ENCODE results near the gene PLEKHG3.
A peak's percentile ranks its signal among the peaks of the same experiment; 100 is the strongest.

PLEKHG3 gene

DNA sequence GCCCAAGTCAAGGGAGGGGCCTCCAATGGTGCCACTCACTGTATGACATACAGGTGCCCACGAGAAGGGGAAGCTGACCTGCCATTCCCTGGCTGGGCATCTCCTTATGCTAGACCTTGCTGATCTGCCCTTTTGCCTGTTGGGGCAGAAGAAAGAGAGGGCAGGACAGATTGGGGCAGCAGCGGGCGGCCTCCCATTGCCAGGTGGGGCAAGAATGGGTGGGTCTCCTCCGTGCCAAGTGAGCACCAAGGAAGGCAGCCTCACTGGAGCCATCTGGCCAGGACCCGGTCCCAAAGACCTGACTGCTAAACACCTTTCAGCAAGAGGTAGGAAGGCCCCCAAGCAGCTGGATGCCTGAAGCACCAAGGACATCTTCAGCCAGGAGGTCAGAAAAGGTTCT, 50.5 kb downstream of the PLEKHG3 start:
- Histone ChIP-seq H3K27ac (ENCODE audit: low read length, poor library complexity, severe bottlenecking) (no peak overlapping the region), H2BK12ac (ENCODE audit: low read length in 2 of 2) (no peak overlapping the region), H3K4ac (ENCODE audit: low read depth in 1 of 2, low read length in 2 of 2) (no peak overlapping the region), H2BK120ac (ENCODE audit: low read depth, low read length) (no peak overlapping the region), H2BK5ac (ENCODE audit: low read depth, low read length, poor library complexity, severe bottlenecking) (no peak overlapping the region), H3K79me1 (replicated peaks; ENCODE audit: low read length, poor library complexity, severe bottlenecking) (peaks cover 3% of the 10 kb centered on the region), H3K9ac (ENCODE audit: low read length) (no peak overlapping the region), H4K8ac (ENCODE audit: low read length) (no peak overlapping the region), H3K4me2 (ENCODE audit: low read length, poor library complexity, severe bottlenecking) (no peak overlapping the region), H2BK15ac (ENCODE audit: low read depth, poor library complexity, severe bottlenecking) (no peak overlapping the region), H3K9me3 (ENCODE audit: control insufficient read depth, low read length) (peaks cover 5% of the 10 kb centered on the region), H3K27me3 (ENCODE audit: control insufficient read depth in 1 of 2, insufficient read depth in 1 of 2, low read length in 2 of 2) (peaks cover 0 to 46% of the 10 kb centered on the region in 2 experiments), H2AK5ac (ENCODE audit: low read length, severe bottlenecking) (no peak overlapping the region), H4K91ac (ENCODE audit: low read length) (no peak overlapping the region), H3K36me3 (ENCODE audit: control insufficient read depth in 1 of 2, insufficient read depth in 2 of 2, low read depth in 1 of 2, low read length in 2 of 2) (peaks cover 0 to 21% of the 10 kb centered on the region in 2 experiments), H3K18ac (ENCODE audit: low read depth in 1 of 2, low read length in 2 of 2) (no peak overlapping the region), H3K23ac (ENCODE audit: low read length in 2 of 2) (no peak overlapping the region), H3K4me1 (ENCODE audit: control insufficient read depth, insufficient read depth, low read depth, low read length) (peaks cover 32% of the 10 kb centered on the region), H3K14ac (ENCODE audit: low read length in 2 of 2) (no peak overlapping the region), H3K4me3 (ENCODE audit: insufficient read depth in 1 of 2, low read depth in 1 of 2, low read length in 2 of 2) (no peak overlapping the region), H2AFZ (ENCODE audit: low read depth, low read length) (no peak overlapping the region)
- whole genome bisulfite sequencing, result 94% methylated on average over 5 of the region's 5 CpGs
- DNase-seq, result no peak

DNA sequence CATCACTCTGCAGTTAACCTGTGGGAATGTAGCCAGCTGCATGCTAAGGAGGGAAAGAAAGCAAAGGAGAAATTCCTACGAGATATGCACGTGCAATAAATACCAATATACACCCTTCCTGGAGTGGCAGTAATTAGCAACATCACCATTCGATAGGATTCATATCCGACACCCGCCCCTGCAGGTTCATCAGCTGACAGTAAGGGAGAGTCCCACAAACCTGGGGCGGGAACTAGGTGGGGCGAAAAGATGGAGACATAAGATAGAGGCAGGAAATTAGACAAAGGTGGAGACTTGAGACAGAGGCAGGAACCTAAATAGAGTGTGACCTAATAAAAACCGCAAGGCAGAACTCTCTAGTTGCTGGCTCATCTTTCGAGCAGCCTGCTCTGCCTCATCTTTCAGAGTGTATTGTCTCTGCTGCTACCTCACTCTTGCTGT, 51.6 kb downstream of the PLEKHG3 start:
- Histone ChIP-seq H3K27me3 (ENCODE audit: control insufficient read depth in 1 of 2, insufficient read depth in 1 of 2, low read length in 2 of 2) (peaks cover 0 to 57% of the 10 kb centered on the region in 2 experiments), H2BK15ac (ENCODE audit: low read depth, poor library complexity, severe bottlenecking) (no peak overlapping the region), H2AK5ac (ENCODE audit: low read length, severe bottlenecking) (peak overlapping the region; percentile 42), H3K4me3 (ENCODE audit: insufficient read depth in 1 of 2, low read depth in 1 of 2, low read length in 2 of 2) (no peak overlapping the region), H3K18ac (ENCODE audit: low read depth in 1 of 2, low read length in 2 of 2) (no peak overlapping the region), H4K8ac (ENCODE audit: low read length) (no peak overlapping the region), H3K23ac (ENCODE audit: low read length in 2 of 2) (no peak overlapping the region), H2BK5ac (ENCODE audit: low read depth, low read length, poor library complexity, severe bottlenecking) (no peak overlapping the region), H3K27ac (ENCODE audit: low read length, poor library complexity, severe bottlenecking) (peak overlapping the region; percentile 33), H3K4me2 (ENCODE audit: low read length, poor library complexity, severe bottlenecking) (no peak overlapping the region), H3K9me3 (ENCODE audit: control insufficient read depth, low read length) (peaks cover 5% of the 10 kb centered on the region), H3K4me1 (ENCODE audit: control insufficient read depth, insufficient read depth, low read depth, low read length) (peaks cover 37% of the 10 kb centered on the region), H3K4ac (ENCODE audit: low read depth in 1 of 2, low read length in 2 of 2) (no peak overlapping the region), H2AFZ (ENCODE audit: low read depth, low read length) (no peak overlapping the region), H2BK12ac (ENCODE audit: low read length in 2 of 2) (no peak overlapping the region), H3K9ac (ENCODE audit: low read length) (no peak overlapping the region), H4K91ac (ENCODE audit: low read length) (no peak overlapping the region), H2BK120ac (ENCODE audit: low read depth, low read length) (no peak overlapping the region), H3K14ac (ENCODE audit: low read length in 2 of 2) (no peak overlapping the region), H3K36me3 (ENCODE audit: control insufficient read depth in 1 of 2, insufficient read depth in 2 of 2, low read depth in 1 of 2, low read length in 2 of 2) (peaks cover 0 to 14% of the 10 kb centered on the region in 2 experiments), H3K79me1 (replicated peaks; ENCODE audit: low read length, poor library complexity, severe bottlenecking) (peaks cover 2% of the 10 kb centered on the region)
- WGBS, result 79% methylated on average over 7 of the region's 9 CpGs
- peak; percentile 18 for DNase-seq

DNA sequence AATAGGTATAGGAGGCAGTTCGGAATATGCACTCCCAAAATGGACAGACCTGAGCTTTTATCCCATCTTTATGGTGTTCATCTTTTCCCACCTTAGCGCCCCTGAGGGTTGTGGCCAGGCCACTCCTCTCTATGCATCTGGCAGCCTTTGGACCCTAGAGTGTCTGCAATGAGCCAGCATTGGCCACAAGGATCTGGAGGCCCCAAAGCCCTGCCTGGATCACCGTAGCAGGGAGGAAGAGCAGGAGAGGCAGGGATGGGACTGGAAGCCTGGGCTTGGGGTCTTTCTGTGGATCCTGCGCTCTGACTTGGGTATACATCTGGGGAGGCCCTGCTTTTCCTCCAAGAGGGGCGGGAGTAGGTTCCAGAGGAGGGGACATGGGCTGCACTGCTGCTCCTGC, 52.5 kb downstream of the PLEKHG3 start:
- Histone ChIP-seq H3K23ac (ENCODE audit: low read length in 2 of 2) (no peak overlapping the region), H2BK12ac (ENCODE audit: low read length in 2 of 2) (no peak overlapping the region), H3K18ac (ENCODE audit: low read depth in 1 of 2, low read length in 2 of 2) (peak overlapping the region in 1 of 2 experiments; percentile 23), H3K4me2 (ENCODE audit: low read length, poor library complexity, severe bottlenecking) (no peak overlapping the region), H2AFZ (ENCODE audit: low read depth, low read length) (no peak overlapping the region), H3K4ac (ENCODE audit: low read depth in 1 of 2, low read length in 2 of 2) (no peak overlapping the region), H3K79me1 (replicated peaks; ENCODE audit: low read length, poor library complexity, severe bottlenecking) (peaks cover 2% of the 10 kb centered on the region), H2BK15ac (ENCODE audit: low read depth, poor library complexity, severe bottlenecking) (peak overlapping the region; percentile 15), H2BK120ac (ENCODE audit: low read depth, low read length) (no peak overlapping the region), H3K14ac (ENCODE audit: low read length in 2 of 2) (peak overlapping the region in 1 of 2 experiments; percentile 51), H2AK5ac (ENCODE audit: low read length, severe bottlenecking) (peak overlapping the region; percentile 87), H3K4me3 (ENCODE audit: insufficient read depth in 1 of 2, low read depth in 1 of 2, low read length in 2 of 2) (no peak overlapping the region), H3K27ac (ENCODE audit: low read length, poor library complexity, severe bottlenecking) (peak overlapping the region; percentile 97), H3K4me1 (ENCODE audit: control insufficient read depth, insufficient read depth, low read depth, low read length) (peaks cover 46% of the 10 kb centered on the region), H3K36me3 (ENCODE audit: control insufficient read depth in 1 of 2, insufficient read depth in 2 of 2, low read depth in 1 of 2, low read length in 2 of 2) (peaks cover 0 to 13% of the 10 kb centered on the region in 2 experiments), H4K8ac (ENCODE audit: low read length) (no peak overlapping the region), H3K9me3 (ENCODE audit: control insufficient read depth, low read length) (peaks cover 5% of the 10 kb centered on the region), H3K9ac (ENCODE audit: low read length) (no peak overlapping the region), H3K27me3 (ENCODE audit: control insufficient read depth in 1 of 2, insufficient read depth in 1 of 2, low read length in 2 of 2) (peaks cover 0 to 66% of the 10 kb centered on the region in 2 experiments), H4K91ac (ENCODE audit: low read length) (no peak overlapping the region), H2BK5ac (ENCODE audit: low read depth, low read length, poor library complexity, severe bottlenecking) (no peak overlapping the region)
- WGBS, result 98% methylated on average over 5 of the region's 5 CpGs
- no peak for DNase-seq

DNA sequence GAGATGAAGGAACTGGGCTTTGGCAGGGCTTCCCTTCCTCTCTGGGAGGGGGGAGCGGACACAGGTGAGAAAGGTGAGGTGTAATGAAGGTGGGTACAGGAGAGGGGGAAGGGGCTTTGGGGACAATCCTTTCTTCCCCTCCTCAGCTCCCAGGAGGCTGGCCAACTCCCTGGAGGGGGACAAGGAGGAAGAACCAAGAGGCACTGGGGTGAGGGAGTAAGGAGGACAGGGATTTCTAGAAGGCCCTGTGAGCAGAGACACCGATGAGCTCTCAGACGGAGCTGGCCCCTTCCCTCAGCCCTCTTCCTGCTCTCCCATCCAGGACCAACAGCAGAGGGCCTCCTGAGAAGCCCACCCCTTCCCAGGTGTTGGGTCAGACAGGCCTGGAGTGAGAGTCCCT, 53.4 kb downstream of the PLEKHG3 start:
- Histone ChIP-seq H4K91ac (ENCODE audit: low read length) (peak overlapping the region; percentile 40), H3K27me3 (ENCODE audit: control insufficient read depth in 1 of 2, insufficient read depth in 1 of 2, low read length in 2 of 2) (peaks cover 0 to 61% of the 10 kb centered on the region in 2 experiments), H3K23ac (ENCODE audit: low read length in 2 of 2) (no peak overlapping the region), H2BK120ac (ENCODE audit: low read depth, low read length) (peak overlapping the region; percentile 65), H2BK5ac (ENCODE audit: low read depth, low read length, poor library complexity, severe bottlenecking) (peak overlapping the region; percentile 45), H2BK12ac (ENCODE audit: low read length in 2 of 2) (peak overlapping the region; percentile 22 to 61), H3K9me3 (ENCODE audit: control insufficient read depth, low read length) (peaks cover 5% of the 10 kb centered on the region), H3K14ac (ENCODE audit: low read length in 2 of 2) (peak overlapping the region in 1 of 2 experiments; percentile 53), H3K4me2 (ENCODE audit: low read length, poor library complexity, severe bottlenecking) (no peak overlapping the region), H3K4me1 (ENCODE audit: control insufficient read depth, insufficient read depth, low read depth, low read length) (peaks cover 54% of the 10 kb centered on the region), H2AFZ (ENCODE audit: low read depth, low read length) (no peak overlapping the region), H2BK15ac (ENCODE audit: low read depth, poor library complexity, severe bottlenecking) (peak overlapping the region; percentile 44), H2AK5ac (ENCODE audit: low read length, severe bottlenecking) (peak overlapping the region; percentile 96), H3K36me3 (ENCODE audit: control insufficient read depth in 1 of 2, insufficient read depth in 2 of 2, low read depth in 1 of 2, low read length in 2 of 2) (peaks cover 0 to 9% of the 10 kb centered on the region in 2 experiments), H3K27ac (ENCODE audit: low read length, poor library complexity, severe bottlenecking) (peak overlapping the region; percentile 97), H3K4ac (ENCODE audit: low read depth in 1 of 2, low read length in 2 of 2) (peak overlapping the region; percentile 1 to 19), H3K9ac (ENCODE audit: low read length) (no peak overlapping the region), H4K8ac (ENCODE audit: low read length) (peak overlapping the region; percentile 9), H3K79me1 (replicated peaks; ENCODE audit: low read length, poor library complexity, severe bottlenecking) (peaks cover 2% of the 10 kb centered on the region), H3K18ac (ENCODE audit: low read depth in 1 of 2, low read length in 2 of 2) (peak overlapping the region; percentile 25 to 74), H3K4me3 (ENCODE audit: insufficient read depth in 1 of 2, low read depth in 1 of 2, low read length in 2 of 2) (no peak overlapping the region)
- no peak for DNase-seq
- WGBS, result no CpG with 5 or more reads among the region's 3 CpGs
